ENCODE results near the gene NAV2. TPM values are rescaled to one million over a fixed set of nuclear protein-coding genes. Genes with fewer than 3 reads are reported as not detected.

NAV2 gene
- total and polyA plus RNA-seq, 12 donors = 6.9 to 34.7 (median 20.2) TPM

GRCh38 chr11:19952116-19952605 is 239.5 kb downstream of the NAV2 start:
- Histone ChIP-seq H3K4me3 (peak overlapping the region in 2 of 10 donors; percentile 25), H3K9me3 (no peaks in the 10 kb centered on the region), H3K36me3 (peaks cover 0 to 35% (median 12%) of the 10 kb centered on the region in 9 donors), H3K27ac (peak overlapping the region in 4 of 10 donors; percentile 3 to 48 (median 30)), H3K27me3 (no peaks in the 10 kb centered on the region), H3K4me1 (peaks cover 7 to 54% (median 40%) of the 10 kb centered on the region in 9 donors)
- DNase-seq (no peak), ATAC-seq (peak in 2 of 8 donors; percentile 11 to 43)
- intact Hi-C loops (cut with DNase I) = loop anchor here in 9 of 10 donors (5.0 to 10.0 kb wide), 6 partner anchors 105 to 410 kb away; partner anchors contain the start of gene HTATIP2 (in 1 of the 9)
- no peak for TF ChIP-seq CTCF (IDR thresholded peaks at IDR 0.05)
- 35 to 41% methylated on average over 3 of the region's 3 CpGs for WGBS, 2 donors

- Histone ChIP-seq H3K27me3 (no peaks in the 10 kb centered on the region), H3K4me3 (no peak overlapping the region), H3K27ac (peak overlapping the region in 2 of 10 donors; percentile 29 to 50), H3K36me3 (peaks cover 0 to 27% (median 12%) of the 10 kb centered on the region in 9 donors), H3K4me1 (peaks cover 7 to 62% (median 47%) of the 10 kb centered on the region in 9 donors), H3K9me3 (no peaks in the 10 kb centered on the region)
- DNase-seq (no peak), ATAC-seq (no peak)
- intact Hi-C loops (cut with DNase I) = loop anchor here in 9 of 10 donors (5.0 to 10.0 kb wide), 6 partner anchors 104 to 409 kb away; partner anchors contain the start of gene HTATIP2 (in 1 of the 9)
- TF ChIP-seq CTCF (IDR thresholded peaks at IDR 0.05) = no peak
- WGBS, 2 donors = 70 to 73% methylated on average over 1 of the region's 1 CpG
Measured at GRCh38 chr11:19952911-19953310, 240.3 kb downstream of the NAV2 start.

GRCh38 chr11:19953336-19953735 is 240.7 kb downstream of the NAV2 start:
- peak in 2 of 8 donors; percentile 5 to 7 for ATAC-seq
- TF ChIP-seq CTCF (IDR thresholded peaks at IDR 0.05) = no peak
- Histone ChIP-seq H3K27ac (peak overlapping the region in 7 of 10 donors; percentile 6 to 61 (median 50)), H3K9me3 (no peaks in the 10 kb centered on the region), H3K4me1 (peaks cover 7 to 66% (median 50%) of the 10 kb centered on the region in 9 donors), H3K27me3 (no peaks in the 10 kb centered on the region), H3K36me3 (peaks cover 0 to 25% (median 12%) of the 10 kb centered on the region in 9 donors), H3K4me3 (no peak overlapping the region)
- DNase-seq = no peak
- intact Hi-C loops (cut with DNase I) = loop anchor here in 9 of 10 donors (5.0 to 10.0 kb wide), 6 partner anchors 104 to 409 kb away; partner anchors contain the start of gene HTATIP2 (in 1 of the 9)
- WGBS, 2 donors = 46 to 51% methylated on average over 4 of the region's 4 CpGs

GRCh38 chr11:19953909-19954308 is 241.3 kb downstream of the NAV2 start:
- Histone ChIP-seq H3K4me3 (no peak overlapping the region), H3K27ac (peak overlapping the region in 6 of 10 donors; percentile 6 to 67 (median 52)), H3K4me1 (peaks cover 7 to 67% (median 50%) of the 10 kb centered on the region in 9 donors), H3K27me3 (no peaks in the 10 kb centered on the region), H3K9me3 (no peaks in the 10 kb centered on the region), H3K36me3 (peaks cover 0 to 20% (median 8%) of the 10 kb centered on the region in 9 donors)
- intact Hi-C loops (cut with DNase I) = loop anchor here in 9 of 10 donors (5.0 to 10.0 kb wide), 6 partner anchors 103 to 408 kb away; partner anchors contain the start of gene HTATIP2 (in 1 of the 9)
- peak in 1 of 2 donors; percentile 22 for DNase-seq
- TF ChIP-seq CTCF (IDR thresholded peaks at IDR 0.05) = peak in 8 of 9 donors; percentile 13 to 58 (median 46)
- WGBS, 2 donors = 18 to 41% methylated on average over 2 of the region's 2 CpGs
- ATAC-seq = peak; percentile 54 to 82 (median 72)

All from heart right ventricle (tissue), 16 donors.